Measurements from ENCODE around the gene TBCEL. TPM values are rescaled to one million over a fixed set of nuclear protein-coding genes. Genes with fewer than 3 reads are reported as not detected.

The TBCEL gene
- total RNA-seq = 19.5 and 19.7 TPM in 2 replicates
- 4.6 and 5.6 TPM in 2 replicates for polyA plus RNA-seq
- polyA plus RNA-seq (2011; cell fraction: cytosol; rRNA removed) = 5.4 and 6.0 TPM in 2 replicates
- polyA plus RNA-seq (2011; cell fraction: nucleus; rRNA removed) = 21.3 and 26.3 TPM in 2 replicates
- polyA plus RNA-seq (2012) = 12.4 and 13.2 TPM in 2 replicates
- 21.8 and 22.7 TPM in 2 replicates for polyA minus RNA-seq
- 5.0 TPM for polyA minus RNA-seq (2011; cell fraction: cytosol; rRNA and poly(A)+ RNA removed)
- polyA minus RNA-seq (2011; cell fraction: nucleus; rRNA and poly(A)+ RNA removed) = 46.0 and 64.7 TPM in 2 replicates
- Bru-seq, nascent RNA = percentile 84 among the genes with signal in this experiment
- percentile 85 among the genes with signal in this experiment for BruChase-seq, experiment 1, labeled RNA remaining after a 6-hour chase
- percentile 90 among the genes with signal in this experiment for BruChase-seq, experiment 2, labeled RNA remaining after a 2-hour chase
- long read RNA-seq, full-length matches to known transcripts = 8 of 18 reads
- long read RNA-seq, partial matches to known transcripts = 3 of 18 reads
- long read RNA-seq, other reads (novel, unspliced or antisense) = 7 of 18 reads

- POLR2A ChIA-PET = interaction anchor here (0.6 kb wide), 1 partner anchor 12 kb away, joined by 7 read pairs; no protein-coding TSS in a partner anchor
- peak; percentile 88 for DNase-seq (ENCODE audit: low read depth, low spot score)
- peak; percentile 65 for TF ChIP-seq POLR2A (IDR thresholded peaks at IDR 0.05; ENCODE audit: low read depth, low read length)
- no peak for TF ChIP-seq FOS (IDR thresholded peaks at IDR 0.05; ENCODE audit: borderline replicate concordance, insufficient read depth, low read length)
- TF ChIP-seq JUN (IDR thresholded peaks at IDR 0.05; ENCODE audit: borderline replicate concordance, insufficient read depth, insufficient read length, low read depth) = no peak
- TF ChIP-seq CTCF (IDR thresholded peaks at IDR 0.05; ENCODE audit: extremely low read depth in 1 of 2, insufficient read depth in 1 of 2, low read depth in 1 of 2, low read length in 2 of 2) = no peak
- peak; percentile 97 for TF ChIP-seq MAX (IDR thresholded peaks at IDR 0.05; ENCODE audit: insufficient read depth, insufficient read length)
- peak; percentile 76 for TF ChIP-seq POLR2AphosphoS5 (IDR thresholded peaks at IDR 0.05; ENCODE audit: insufficient read depth, low read depth, low read length)
- no peak for TF ChIP-seq GATA2 (IDR thresholded peaks at IDR 0.05; ENCODE audit: insufficient read depth, insufficient read length, low read depth, low read length)
- no peak for TF ChIP-seq EZH2 (IDR thresholded peaks at IDR 0.05; ENCODE audit: borderline replicate concordance, low read depth, low read length, severe bottlenecking)
- peak; percentile 54 for TF ChIP-seq MYC (IDR thresholded peaks at IDR 0.05; ENCODE audit: low read depth, low read length)
Observed at GRCh38 chr11:121023848-121024751, at the start of gene TBCEL. TSS of gene TBCEL (plus strand) at chr11:121024102. CDS start at chr11:121045691, 21,589 bp downstream.

More at GRCh38 chr11:121023848-121024751, at the start of gene TBCEL:
- peak; percentile 83 for FAIRE-seq
- BruUV-seq (replicated peaks) = no TSS peak
- H3K4me2 ChIP-seq (ENCODE audit: insufficient read depth, low read length) = peak within 1 kb of the TSS; percentile 49
- H3K27ac ChIP-seq (ENCODE audit: insufficient read depth, low read depth, low read length) = peak within 1 kb of the TSS; percentile 79
- no peaks in the 10 kb centered on the region for H3K36me3 ChIP-seq (ENCODE audit: control insufficient read depth in 2 of 2, extremely low read depth in 1 of 2, insufficient read depth in 2 of 2, low read length in 2 of 2)
- H3K4me1 ChIP-seq (ENCODE audit: control insufficient read depth, extremely low read depth, insufficient read depth, low read length) = peaks cover 7% of the 10 kb centered on the region
- H3K9me3 ChIP-seq (replicated peaks; ENCODE audit: control insufficient read depth, insufficient read depth, low read length) = no peaks in the 10 kb centered on the region
- no peaks in the 10 kb centered on the region for H3K9me1 ChIP-seq (replicated peaks; ENCODE audit: control insufficient read depth, extremely low read depth, insufficient read depth, low read length)
- peaks cover 2% of the 10 kb centered on the region for H4K20me1 ChIP-seq (replicated peaks; ENCODE audit: control insufficient read depth, extremely low read depth, insufficient read depth, low read length)
- CTCF ChIA-PET = interaction anchor here (0.7 to 2.0 kb wide), 8 partner anchors 10 to 339 kb away, joined by 3 to 6 read pairs (median 4); no protein-coding TSS in a partner anchor
- intact Hi-C loops (cut with micrococcal nuclease) (loop anchor here (2.0 kb wide), 1 partner anchor 15 kb away; no protein-coding TSS in a partner anchor), dilution Hi-C loops (cut with MboI; ENCODE audit: extremely low pct_ligation_motif_present, low sequenced_read_pairs) (no loop called here)
- H2AFZ ChIP-seq (ENCODE audit: low read depth, low read length) = peak within 1 kb of the TSS; percentile 42
- H3K27me3 ChIP-seq (ENCODE audit: control insufficient read depth in 2 of 2, insufficient read depth in 2 of 2, low read length in 2 of 2) = no peaks in the 10 kb centered on the region
- peak within 1 kb of the TSS; percentile 36 to 95 (median 56) for H3K4me3 ChIP-seq (replicated peaks in 1 of 3; ENCODE audit: insufficient read depth in 1 of 3, low read depth in 1 of 3, low read length in 3 of 3)
- peaks cover 20% of the 10 kb centered on the region for H3K79me2 ChIP-seq (ENCODE audit: control insufficient read depth, insufficient read depth, low read length)
- peak within 1 kb of the TSS; percentile 83 for H3K9ac ChIP-seq (replicated peaks; ENCODE audit: extremely low read depth, insufficient read depth, low read length)

Measured in endothelial cell of umbilical vein (primary cell).